Body of pancreas (tissue), 4 donors: ENCODE measurements around the gene KCTD20. TPM values are rescaled to one million over a fixed set of nuclear protein-coding genes. Genes with fewer than 3 reads are reported as not detected.
"Not testable (repeated sequence)": the region's sequence is repeated elsewhere in the genome, so short reads cannot be mapped to it uniquely, and the experiment has no call there.

Source experiments
- ATAC-seq: fragments of 150-250 bp; one replicate; pipeline ENCODE4 v1.9.1; 2016
- DNase-seq, 4 donors: peaks; one replicate each; pipeline ENCODE4 v3.0.0-alpha.2; 2019
- H3K27ac ChIP-seq, 4 donors: fragments of 200-600 bp; sonication (generic); 1 replicate in 3 of 4; 2 replicates in 1 of 4; pipeline versions ENCODE4 v1.5.1 to v1.6.1; 2016 to 2019; ENCODE audit warnings: mild to moderate bottlenecking in 1 of 4, mixed read lengths in 1 of 4, moderate library complexity in 1 of 4
- H3K27me3 ChIP-seq, 2 donors: fragments of 200-600 bp; sonication (generic); one replicate each; pipeline ENCODE4 v1.6.0; 2016; ENCODE audit warnings: mild to moderate bottlenecking in 1 of 2
- H3K36me3 ChIP-seq, 2 donors: fragments of 200-600 bp; sonication (generic); replicated peaks in 1 of 2; 2 replicates each; pipeline ENCODE4 v1.5.1; 2016; ENCODE audit warnings: low read depth in 2 of 2; ENCODE audit not compliant: insufficient read depth in 1 of 2
- H3K4me1 ChIP-seq: fragments of 200-600 bp; sonication (generic); one replicate; pipeline ENCODE4 v1.6.0; 2016
- H3K4me3 ChIP-seq, 2 donors: fragments of 200-600 bp; sonication (generic); 1 replicate in 1 of 2; 2 replicates in 1 of 2; pipeline ENCODE4 v1.5.1; 2016 to 2019
- H3K9me3 ChIP-seq, 3 donors: fragments of 200-600 bp; sonication (generic); 1 replicate in 2 of 3; 2 replicates in 1 of 3; pipeline ENCODE4 v1.5.1; 2016
- POLR2A ChIP-seq, 3 donors: fragments of 450-650 bp; IDR thresholded peaks; one replicate each; pipeline ENCODE4 v1.6.1; 2016; ENCODE audit warnings: antibody characterized with exemption in 3 of 3, mild to moderate bottlenecking in 2 of 3
- WGBS, 2 donors: methylation state at CpG; one replicate each; pipeline ENCODE4 v1.1.5; 2017; 5-methylcytosine and 5-hydroxymethylcytosine counted together
- intact Hi-C: fragments of 100-400 bp; cut with DNase I; formaldehyde crosslinking; loops from one replicate; pipeline ENCODE4 v1.15.1; 2023
- total RNA-seq, 2 donors: library from RNA; depleted of rRNA; stranded (reverse); fragments of >200 nt; gene quantifications; one replicate each; pipeline ENCODE4 v1.1.0, GENCODE V29; 2016
- TF ChIP-seq, protein P1 (sequence below), 7 experiments: fragments of 450-650 bp in 4 of 7; fragments of 200-600 bp in 3 of 7; sonication (generic) in 3 of 7; IDR thresholded peaks; one replicate each; pipeline ENCODE4 v1.5.1; 2016 to 2019; ENCODE audit warnings: antibody characterized with exemption in 7 of 7

The KCTD20 gene
- total RNA-seq, 2 donors from 2014 or later: 15.5 to 16.6 TPM

DNA sequence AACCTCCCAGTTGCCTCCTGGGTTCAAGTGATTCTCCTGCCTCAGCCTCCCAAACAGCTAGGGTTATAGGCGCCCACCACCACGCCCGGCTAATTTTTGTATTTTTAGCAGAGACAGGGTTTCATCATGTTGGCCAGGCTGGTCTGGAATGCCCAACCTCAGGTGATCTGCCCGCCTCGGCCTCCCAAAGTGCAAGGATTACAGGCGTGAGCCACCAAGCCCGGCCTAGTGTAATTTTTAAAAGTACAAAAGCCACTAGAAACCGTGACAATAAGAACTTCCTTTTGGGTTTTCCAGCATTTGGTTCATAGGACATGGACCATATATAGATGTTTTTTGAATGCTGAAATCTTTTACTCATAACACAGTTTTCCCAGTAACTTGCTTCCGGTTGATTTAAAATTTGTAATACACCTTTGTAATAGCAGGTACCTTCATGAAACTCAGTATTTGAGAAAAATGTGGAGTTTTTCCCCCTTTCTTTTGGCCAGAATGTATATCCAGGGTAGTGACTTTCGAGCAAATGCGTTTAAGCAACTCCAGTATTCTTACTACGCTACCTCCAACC, 613 bp upstream of the KCTD20 start:
- DNase-seq: no peak
- WGBS, 2 donors: 55 to 59% methylated on average over 12 of the region's 12 CpGs
- Histone ChIP-seq H3K36me3 (no peaks in the 10 kb centered on the region), H3K4me3 (peak overlapping the region in 1 of 2 donors; percentile 83), H3K27me3 (no peaks in the 10 kb centered on the region), H3K9me3 (no peaks in the 10 kb centered on the region), H3K27ac (peak overlapping the region; percentile 95 to 99 (median 97)), H3K4me1 (peaks cover 34% of the 10 kb centered on the region)
- ATAC-seq: no peak
- TF ChIP-seq, protein P1, sequence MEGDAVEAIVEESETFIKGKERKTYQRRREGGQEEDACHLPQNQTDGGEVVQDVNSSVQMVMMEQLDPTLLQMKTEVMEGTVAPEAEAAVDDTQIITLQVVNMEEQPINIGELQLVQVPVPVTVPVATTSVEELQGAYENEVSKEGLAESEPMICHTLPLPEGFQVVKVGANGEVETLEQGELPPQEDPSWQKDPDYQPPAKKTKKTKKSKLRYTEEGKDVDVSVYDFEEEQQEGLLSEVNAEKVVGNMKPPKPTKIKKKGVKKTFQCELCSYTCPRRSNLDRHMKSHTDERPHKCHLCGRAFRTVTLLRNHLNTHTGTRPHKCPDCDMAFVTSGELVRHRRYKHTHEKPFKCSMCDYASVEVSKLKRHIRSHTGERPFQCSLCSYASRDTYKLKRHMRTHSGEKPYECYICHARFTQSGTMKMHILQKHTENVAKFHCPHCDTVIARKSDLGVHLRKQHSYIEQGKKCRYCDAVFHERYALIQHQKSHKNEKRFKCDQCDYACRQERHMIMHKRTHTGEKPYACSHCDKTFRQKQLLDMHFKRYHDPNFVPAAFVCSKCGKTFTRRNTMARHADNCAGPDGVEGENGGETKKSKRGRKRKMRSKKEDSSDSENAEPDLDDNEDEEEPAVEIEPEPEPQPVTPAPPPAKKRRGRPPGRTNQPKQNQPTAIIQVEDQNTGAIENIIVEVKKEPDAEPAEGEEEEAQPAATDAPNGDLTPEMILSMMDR (IDR thresholded peaks at IDR 0.05): no peak
- TF ChIP-seq POLR2A (IDR thresholded peaks at IDR 0.05): no peak
- intact Hi-C loops: no loop called here

DNA sequence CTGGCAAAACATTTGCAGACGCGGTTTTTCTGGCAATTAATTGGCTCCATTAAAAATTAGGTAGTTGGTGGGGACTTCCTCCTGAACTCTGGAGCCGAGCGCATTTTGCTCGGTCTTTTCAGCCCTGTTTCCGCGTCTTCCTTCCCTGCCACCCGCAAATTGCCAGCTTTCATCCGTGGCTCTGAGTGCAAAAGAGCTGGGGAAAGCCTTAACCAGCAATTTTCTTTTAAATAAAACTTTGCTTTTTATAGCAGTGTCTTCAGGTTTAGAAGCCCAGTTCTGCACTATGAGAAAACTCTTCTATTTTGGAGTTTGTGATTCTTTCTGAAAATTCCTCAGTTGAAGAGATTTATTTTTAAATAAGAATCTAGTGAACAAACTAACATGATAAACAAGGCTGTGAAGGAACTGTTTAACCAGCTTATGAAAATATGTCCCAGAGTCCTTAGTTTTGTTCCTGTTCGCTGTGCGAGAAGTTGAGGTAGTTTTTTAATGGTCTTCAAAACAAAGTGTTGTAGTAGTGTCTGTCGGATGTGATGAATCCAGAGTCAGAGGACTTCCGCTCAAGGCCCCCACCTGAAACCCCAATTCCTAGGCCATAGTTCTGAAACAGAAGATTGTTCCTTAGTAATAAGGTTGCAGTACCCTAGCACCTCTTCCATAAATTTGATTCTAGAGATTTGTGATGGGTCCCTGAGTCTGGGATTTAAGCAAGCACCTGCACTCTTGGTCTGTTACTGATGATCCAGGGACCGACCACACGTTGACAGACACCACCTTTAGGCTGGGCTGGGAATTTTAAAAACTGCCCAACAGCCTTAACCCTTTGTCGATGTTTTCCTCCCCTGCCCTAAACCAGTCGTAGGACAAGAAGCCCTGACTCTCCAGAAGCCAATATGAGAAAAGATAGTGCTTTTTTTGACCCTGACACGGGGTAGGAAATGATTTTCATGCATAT, 950 bp downstream of the KCTD20 start:
- peak overlapping the region; percentile 95 to 99 (median 97) for H3K27ac ChIP-seq
- no peak for DNase-seq
- ATAC-seq: no peak

DNA sequence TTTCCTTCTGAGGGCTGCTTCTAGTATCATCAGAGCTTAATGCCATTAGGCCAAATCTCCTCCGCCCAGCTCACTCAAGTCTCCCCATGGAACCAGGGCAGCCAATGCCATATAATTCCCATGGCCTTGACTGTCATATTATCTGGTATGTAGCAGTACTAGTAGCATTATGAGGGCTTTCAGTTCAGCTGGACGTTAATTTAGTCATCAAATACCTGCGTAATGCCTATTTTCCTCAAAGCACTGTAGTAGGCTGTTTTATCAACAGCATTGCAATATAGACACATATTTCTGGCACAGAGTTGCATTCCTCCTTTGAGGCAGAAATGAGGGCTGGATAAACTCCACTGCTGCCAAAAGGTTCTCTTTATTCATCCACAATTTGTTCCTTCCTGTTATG, 1.7 kb downstream of the KCTD20 start:
- peak overlapping the region; percentile 17 to 99 (median 96) for H3K27ac ChIP-seq
- H3K4me1 ChIP-seq: peaks cover 34% of the 10 kb centered on the region
- H3K36me3 ChIP-seq: no peaks in the 10 kb centered on the region
- H3K4me3 ChIP-seq: no peak overlapping the region
- no peaks in the 10 kb centered on the region for H3K9me3 ChIP-seq
- intact Hi-C loops: no loop called here
- no peak for DNase-seq
- no peaks in the 10 kb centered on the region for H3K27me3 ChIP-seq
- WGBS, 2 donors: 29 to 42% methylated on average over 3 of the region's 3 CpGs
- ATAC-seq: no peak
- TF ChIP-seq, protein P1 (IDR thresholded peaks at IDR 0.05): no peak
- TF ChIP-seq POLR2A (IDR thresholded peaks at IDR 0.05): no peak

More for the DNA sequence above, 950 bp downstream of the KCTD20 start:
- 3 to 6% methylated on average over 14 to 18 of the region's 18 CpGs for WGBS, 2 donors
- TF ChIP-seq POLR2A (IDR thresholded peaks at IDR 0.05): no peak
- TF ChIP-seq, protein P1 (IDR thresholded peaks at IDR 0.05): peak in 1 of 7 experiments; percentile 5
- no peaks in the 10 kb centered on the region for H3K27me3 ChIP-seq
- H3K36me3 ChIP-seq: no peaks in the 10 kb centered on the region
- peak overlapping the region; percentile 47 to 83 for H3K4me3 ChIP-seq
- intact Hi-C loops: no loop called here
- peaks cover 34% of the 10 kb centered on the region for H3K4me1 ChIP-seq
- H3K9me3 ChIP-seq: no peaks in the 10 kb centered on the region

DNA sequence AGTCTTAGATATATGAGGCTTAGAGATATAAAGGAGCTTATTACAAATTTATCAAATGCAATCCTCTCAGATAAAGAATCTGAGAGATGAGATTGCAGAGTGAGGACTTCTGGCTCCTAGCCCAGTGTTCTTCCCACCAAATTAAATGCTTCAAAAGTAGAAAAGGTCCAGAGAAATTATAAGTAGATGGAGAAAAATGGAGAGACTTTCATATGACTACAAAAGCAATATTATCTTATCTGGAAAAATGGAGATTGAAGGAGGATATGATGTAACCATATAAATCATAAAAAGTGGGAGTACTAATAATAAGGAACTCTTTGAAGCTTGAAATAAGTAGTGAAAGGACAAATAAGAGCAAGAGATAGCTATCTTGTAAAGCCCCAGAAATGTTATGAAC, 2.8 kb downstream of the KCTD20 start:
- DNase-seq: no peak
- Histone ChIP-seq H3K9me3 (no peaks in the 10 kb centered on the region), H3K4me3 (no peak overlapping the region), H3K4me1 (peaks cover 34% of the 10 kb centered on the region), H3K36me3 (no peaks in the 10 kb centered on the region), H3K27me3 (no peaks in the 10 kb centered on the region), H3K27ac (no peak overlapping the region)
- ATAC-seq: no peak
- no peak for TF ChIP-seq POLR2A (IDR thresholded peaks at IDR 0.05)
- TF ChIP-seq, protein P1 (IDR thresholded peaks at IDR 0.05): no peak
- intact Hi-C loops: no loop called here

DNA sequence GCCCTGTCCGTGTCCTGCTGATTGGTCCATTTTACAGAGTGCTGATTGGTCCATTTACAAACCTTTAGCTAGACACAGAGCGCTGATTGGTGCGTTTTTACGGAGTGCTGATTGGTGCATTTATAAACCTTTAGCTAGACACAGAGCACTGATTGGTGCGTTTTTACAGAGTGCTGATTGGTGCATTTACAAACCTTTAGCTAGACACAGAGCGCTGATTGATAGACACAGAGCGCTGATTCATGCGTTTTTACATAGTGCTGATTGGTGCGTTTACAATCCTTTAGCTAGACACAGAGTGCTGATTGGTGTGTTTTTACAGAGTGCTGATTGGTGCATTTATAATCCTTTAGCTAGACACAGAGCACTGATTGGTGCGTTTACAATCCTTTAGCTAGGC, 6.4 kb downstream of the KCTD20 start:
- ATAC-seq, H3K9me3 ChIP-seq, H3K36me3 ChIP-seq, H3K27ac ChIP-seq, DNase-seq, H3K4me3 ChIP-seq, H3K27me3 ChIP-seq, intact Hi-C loops: not testable (repeated sequence)
- 92 to 95% methylated on average over 10 of the region's 10 CpGs for WGBS, 2 donors
- peaks cover 16% of the 10 kb centered on the region for H3K4me1 ChIP-seq

DNA sequence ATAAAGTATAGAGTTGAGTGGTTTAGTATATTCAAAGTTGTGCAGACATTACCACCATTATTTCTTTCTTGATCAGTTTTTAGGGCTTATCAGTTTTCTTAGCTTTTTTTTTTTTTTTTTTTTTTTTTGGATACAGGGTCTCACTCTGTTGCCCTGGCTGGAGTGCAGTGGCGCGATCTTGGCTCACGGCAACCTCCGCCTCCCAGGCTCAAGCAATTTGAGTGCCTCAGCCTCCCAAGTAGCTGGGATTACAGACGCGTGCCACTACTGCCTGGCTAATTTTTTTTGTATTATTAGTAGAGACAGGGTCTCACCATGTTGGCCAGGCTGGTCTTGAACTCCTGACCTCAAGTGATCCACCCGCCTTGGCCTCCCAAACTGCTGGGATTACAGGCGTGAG, 10.1 kb downstream of the KCTD20 start:
- 95 to 97% methylated on average over 8 of the region's 8 CpGs for WGBS, 2 donors
- H3K4me3 ChIP-seq, ATAC-seq, H3K36me3 ChIP-seq, H3K9me3 ChIP-seq, H3K4me1 ChIP-seq, H3K27me3 ChIP-seq, H3K27ac ChIP-seq, DNase-seq: not testable (repeated sequence)
- intact Hi-C loops: loop anchor here (10.0 kb wide), 1 partner anchor 122 kb away; no protein-coding TSS in a partner anchor
